Tibial nerve (tissue), 4 donors: ENCODE measurements around the gene ZBED6. TPM values are rescaled to one million over a fixed set of nuclear protein-coding genes. Genes with fewer than 3 reads are reported as not detected.
"Not testable (repeated sequence)": the region's sequence is repeated elsewhere in the genome, so short reads cannot be mapped to it uniquely, and the experiment has no call there.

Source experiments
- DNase-seq, 2 donors: peaks; one replicate each; pipeline ENCODE4 v3.0.0-alpha.2; 2019; ENCODE audit warnings: low spot score in 2 of 2
- H3K27ac ChIP-seq, 4 donors: fragments of 200-600 bp; sonication (generic) in 3 of 4; one replicate each; pipeline ENCODE4 v1.5.1; 2017 to 2019; ENCODE audit warnings: mild to moderate bottlenecking in 1 of 4
- H3K27me3 ChIP-seq, 2 donors: fragments of 200-600 bp; sonication (generic) in 1 of 2; one replicate each; pipeline versions ENCODE4 v1.5.1 to v1.6.0; 2017 to 2019
- H3K36me3 ChIP-seq, 3 donors: fragments of 200-600 bp; sonication (generic); one replicate each; pipeline ENCODE4 v1.5.1; 2018 to 2019
- H3K4me1 ChIP-seq, 4 donors: fragments of 200-600 bp; sonication (generic) in 3 of 4; one replicate each; pipeline ENCODE4 v1.5.1; 2017 to 2019
- H3K4me3 ChIP-seq, 4 donors: fragments of 200-600 bp; sonication (generic) in 3 of 4; one replicate each; pipeline ENCODE4 v1.5.1; 2017 to 2019; ENCODE audit warnings: mild to moderate bottlenecking in 1 of 4, moderate library complexity in 1 of 4
- H3K9me3 ChIP-seq, 4 donors: fragments of 200-600 bp; sonication (generic) in 3 of 4; one replicate each; pipeline ENCODE4 v1.5.1; 2017 to 2019
- CTCF ChIP-seq, 5 experiments: fragments of 200-600 bp in 3 of 5; fragments of 450-650 bp in 2 of 5; sonication (generic) in 3 of 5; IDR thresholded peaks; one replicate each; pipeline ENCODE4 v1.5.1; 2016 to 2019; ENCODE audit warnings: antibody characterized with exemption in 5 of 5, mild to moderate bottlenecking in 3 of 5, moderate library complexity in 2 of 5
- EP300 ChIP-seq, 2 donors: sonication (generic); formaldehyde crosslinking; IDR thresholded peaks; one replicate each; pipeline ENCODE4 v1.6.1; 2017; ENCODE audit warnings: antibody characterized with exemption in 2 of 2, mild to moderate bottlenecking in 1 of 2
- POLR2A ChIP-seq, 2 donors: fragments of 450-650 bp; IDR thresholded peaks; one replicate each; pipeline ENCODE4 v1.6.1; 2017; ENCODE audit warnings: antibody characterized with exemption in 2 of 2, mild to moderate bottlenecking in 2 of 2, moderate library complexity in 2 of 2
- WGBS, 2 donors: methylation state at CpG; one replicate each; pipeline ENCODE4 v1.1.5; 2018; 5-methylcytosine and 5-hydroxymethylcytosine counted together
- total RNA-seq, 4 donors: library from RNA; depleted of rRNA; stranded (reverse); fragments of >200 nt; gene quantifications; one replicate each; pipeline ENCODE4 v1.1.0, GENCODE V29; 2016

The ZBED6 gene
- total RNA-seq, 4 donors from 2014 or later, result 21.4 to 31.4 (median 24.7) TPM

DNA sequence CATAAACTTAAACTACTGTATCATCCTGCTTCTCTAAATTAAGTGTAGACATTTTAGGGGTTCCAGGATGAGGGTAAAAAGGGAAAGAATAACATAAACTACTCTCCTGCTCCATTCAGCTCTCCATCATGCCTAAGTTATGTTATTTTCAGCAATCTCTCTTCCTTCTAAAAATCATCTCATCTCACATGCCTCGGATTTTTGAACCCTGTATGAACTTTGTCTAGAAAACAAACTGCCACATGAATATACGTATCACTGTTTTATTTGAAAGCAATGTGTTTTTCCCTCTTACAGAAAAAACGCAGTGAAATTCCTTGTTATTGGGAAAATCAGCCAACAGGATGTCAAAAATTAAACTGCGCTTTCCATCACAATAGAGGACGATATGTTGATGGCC lies 32.6 kb downstream of the ZBED6 start:
- DNase-seq, result no peak
- Histone ChIP-seq H3K4me1 (peaks cover 0 to 8% (median 3%) of the 10 kb centered on the region in 4 donors), H3K27me3 (no peaks in the 10 kb centered on the region), H3K27ac (no peak overlapping the region), H3K36me3 (peaks cover 3 to 81% (median 4%) of the 10 kb centered on the region in 3 donors), H3K4me3 (no peak overlapping the region), H3K9me3 (no peaks in the 10 kb centered on the region)
- TF ChIP-seq POLR2A (IDR thresholded peaks at IDR 0.05), result no peak
- TF ChIP-seq CTCF (IDR thresholded peaks at IDR 0.05), result no peak
- no peak for TF ChIP-seq EP300 (IDR thresholded peaks at IDR 0.05)
- WGBS, 2 donors, result 71 to 78% methylated on average over 5 of the region's 5 CpGs

DNA sequence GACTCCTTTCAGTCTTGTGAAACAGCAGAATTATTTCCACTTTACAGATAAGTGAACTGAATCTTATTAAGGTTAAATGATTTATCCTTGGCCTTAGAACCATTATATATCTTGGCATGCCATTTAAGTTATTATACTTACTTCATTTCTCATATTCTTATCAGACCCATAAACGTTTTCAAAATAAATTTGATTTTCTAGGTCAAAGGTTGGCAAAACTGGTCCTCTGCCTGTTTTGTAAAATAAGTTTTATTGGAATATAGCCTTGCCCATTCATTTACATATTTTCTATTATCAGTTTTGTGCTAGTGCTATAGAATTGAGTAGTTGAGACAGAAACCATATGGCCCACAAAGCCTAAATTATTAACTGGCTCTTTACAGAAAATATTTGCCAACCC lies 33.1 kb downstream of the ZBED6 start:
- WGBS, 2 donors, result 22 to 37% methylated on average over 1 of the region's 1 CpG

GRCh38 chr1:203829247-203829646 lies 33.8 kb downstream of the ZBED6 start:
- DNase-seq, H3K4me1 ChIP-seq, H3K9me3 ChIP-seq, H3K27me3 ChIP-seq, H3K4me3 ChIP-seq: not testable (repeated sequence)
- 72 to 73% methylated on average over 5 of the region's 5 CpGs for WGBS, 2 donors
- Histone ChIP-seq H3K27ac (peak overlapping the region in 2 of 4 donors; percentile 46 to 63), H3K36me3 (peaks cover 3 to 81% (median 6%) of the 10 kb centered on the region in 3 donors)

More for the DNA sequence above, 33.1 kb downstream of the ZBED6 start:
- H3K27ac ChIP-seq, result peak overlapping the region in 1 of 4 donors; percentile 63
- H3K4me3 ChIP-seq, result no peak overlapping the region
- H3K27me3 ChIP-seq, result no peaks in the 10 kb centered on the region
- H3K36me3 ChIP-seq, result peaks cover 3 to 81% (median 4%) of the 10 kb centered on the region in 3 donors
- peaks cover 0 to 8% (median 3%) of the 10 kb centered on the region in 4 donors for H3K4me1 ChIP-seq
- TF ChIP-seq CTCF (IDR thresholded peaks at IDR 0.05), result no peak
- TF ChIP-seq POLR2A (IDR thresholded peaks at IDR 0.05), result no peak
- TF ChIP-seq EP300 (IDR thresholded peaks at IDR 0.05), result no peak
- no peaks in the 10 kb centered on the region for H3K9me3 ChIP-seq
- no peak for DNase-seq

DNA sequence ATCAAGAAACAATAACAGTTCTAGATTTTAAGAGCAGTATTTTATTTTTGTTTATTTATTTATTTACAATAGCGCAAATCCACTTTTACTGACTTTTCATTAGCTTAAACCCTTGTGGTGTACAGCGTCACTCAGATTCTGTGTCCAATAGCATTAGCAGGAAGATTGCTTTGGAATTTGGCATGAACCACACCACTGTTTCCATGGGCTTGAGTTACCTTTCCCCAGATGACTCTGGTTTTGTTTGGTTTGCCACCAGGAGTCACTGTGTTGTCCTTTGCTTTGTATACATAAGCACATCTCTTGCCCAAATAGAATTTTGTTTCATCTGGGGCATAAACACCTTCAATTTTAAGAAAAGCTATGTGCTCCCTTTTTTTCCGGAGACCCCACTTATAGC lies 40.1 kb downstream of the ZBED6 start:
- Histone ChIP-seq H3K4me3 (no peak overlapping the region), H3K4me1 (peaks cover 0 to 14% (median 0%) of the 10 kb centered on the region in 4 donors), H3K36me3 (peaks cover 12 to 98% (median 30%) of the 10 kb centered on the region in 3 donors), H3K27me3 (no peaks in the 10 kb centered on the region), H3K27ac (no peak overlapping the region), H3K9me3 (no peaks in the 10 kb centered on the region)
- DNase-seq, result no peak
- TF ChIP-seq CTCF (IDR thresholded peaks at IDR 0.05) (no peak), POLR2A (IDR thresholded peaks at IDR 0.05) (no peak), EP300 (IDR thresholded peaks at IDR 0.05) (no peak)
- WGBS, 2 donors, result 95 to 97% methylated on average over 3 of the region's 3 CpGs

- Histone ChIP-seq H3K9me3 (no peaks in the 10 kb centered on the region), H3K4me1 (peaks cover 0 to 14% (median 0%) of the 10 kb centered on the region in 4 donors), H3K36me3 (peaks cover 8 to 90% (median 38%) of the 10 kb centered on the region in 3 donors), H3K27ac (no peak overlapping the region), H3K27me3 (no peaks in the 10 kb centered on the region), H3K4me3 (no peak overlapping the region)
- TF ChIP-seq EP300 (IDR thresholded peaks at IDR 0.05) (no peak), POLR2A (IDR thresholded peaks at IDR 0.05) (no peak), CTCF (IDR thresholded peaks at IDR 0.05) (no peak)
- DNase-seq, result no peak
- 54 to 62% methylated on average over 5 of the region's 5 CpGs for WGBS, 2 donors
Measured at GRCh38 chr1:203839081-203839480, 43.7 kb downstream of the ZBED6 start.
